Measurements from ENCODE around the gene MCRIP1. TPM values are rescaled to one million over a fixed set of nuclear protein-coding genes. Genes with fewer than 3 reads are reported as not detected.

Gene MCRIP1
- total RNA-seq, 1 donor from 2014 or later, result 69.2 TPM

GRCh38 chr17:81807839-81808238 is 25.3 kb downstream of the MCRIP1 start:
- DNase-seq, result no peak
- H3K36me3 ChIP-seq, result no peaks in the 10 kb centered on the region
- intact Hi-C loops (cut with DNase I), result no loop called here
- ATAC-seq, result no peak
- H3K4me3 ChIP-seq, result no peak overlapping the region
- no peaks in the 10 kb centered on the region for H3K9me3 ChIP-seq
- H3K4me1 ChIP-seq, result peaks cover 10% of the 10 kb centered on the region
- H3K27ac ChIP-seq, result no peak overlapping the region
- peaks cover 87% of the 10 kb centered on the region for H3K27me3 ChIP-seq (ENCODE audit: low read depth)
- no peak for TF ChIP-seq CTCF (IDR thresholded peaks at IDR 0.05)

GRCh38 chr17:81807210-81807719 is 25.8 kb downstream of the MCRIP1 start:
- Histone ChIP-seq H3K9me3 (no peaks in the 10 kb centered on the region), H3K4me3 (no peak overlapping the region), H3K27me3 (ENCODE audit: low read depth) (peaks cover 86% of the 10 kb centered on the region), H3K27ac (no peak overlapping the region), H3K36me3 (no peaks in the 10 kb centered on the region), H3K4me1 (peaks cover 10% of the 10 kb centered on the region)
- no peak for TF ChIP-seq CTCF (IDR thresholded peaks at IDR 0.05)
- DNase-seq (no peak), ATAC-seq (no peak)
- intact Hi-C loops (cut with DNase I), result no loop called here

- Histone ChIP-seq H3K9me3 (no peaks in the 10 kb centered on the region), H3K27ac (no peak overlapping the region), H3K4me3 (no peak overlapping the region), H3K36me3 (no peaks in the 10 kb centered on the region), H3K27me3 (ENCODE audit: low read depth) (peaks cover 85% of the 10 kb centered on the region), H3K4me1 (peaks cover 10% of the 10 kb centered on the region)
- intact Hi-C loops (cut with DNase I), result no loop called here
- no peak for TF ChIP-seq CTCF (IDR thresholded peaks at IDR 0.05)
- DNase-seq (no peak), ATAC-seq (no peak)
These were observed 26.5 kb downstream of the MCRIP1 start for GRCh38 chr17:81806461-81807209.

- Histone ChIP-seq H3K4me1 (peaks cover 10% of the 10 kb centered on the region), H3K27me3 (ENCODE audit: low read depth) (peaks cover 85% of the 10 kb centered on the region), H3K36me3 (no peaks in the 10 kb centered on the region), H3K9me3 (no peaks in the 10 kb centered on the region), H3K27ac (no peak overlapping the region), H3K4me3 (no peak overlapping the region)
- no peak for TF ChIP-seq CTCF (IDR thresholded peaks at IDR 0.05)
- intact Hi-C loops (cut with DNase I), result no loop called here
- ATAC-seq, result no peak
- no peak for DNase-seq
These were observed 27.2 kb downstream of the MCRIP1 start for GRCh38 chr17:81805707-81806460.

- H3K9me3 ChIP-seq, result no peaks in the 10 kb centered on the region
- TF ChIP-seq CTCF (IDR thresholded peaks at IDR 0.05), result no peak
- intact Hi-C loops (cut with DNase I), result no loop called here
- no peak for DNase-seq
- no peaks in the 10 kb centered on the region for H3K36me3 ChIP-seq
- no peak overlapping the region for H3K4me3 ChIP-seq
- peaks cover 79% of the 10 kb centered on the region for H3K27me3 ChIP-seq (ENCODE audit: low read depth)
- H3K4me1 ChIP-seq, result peaks cover 10% of the 10 kb centered on the region
- no peak overlapping the region for H3K27ac ChIP-seq
- ATAC-seq, result peak in 1 of 2 donors; percentile 13
These were observed 28.3 kb downstream of the MCRIP1 start for GRCh38 chr17:81804559-81805399.
